Fibroblast of mammary gland (primary cell): ENCODE measurements around the gene LPGAT1.

Experiments
- DNase-seq: peaks from one replicate; pipeline ENCODE4 v3.0.0-alpha.2; 2010; ENCODE audit warnings: low read depth
- H3K4me3 ChIP-seq: 2 replicates; pipeline ENCODE4 v1.5.1; 2011; ENCODE audit warnings: low read depth, mild to moderate bottlenecking, low read length, moderate library complexity; ENCODE audit not compliant: control insufficient read depth
- CTCF ChIP-seq: conservative IDR thresholded peaks from 2 replicates; pipeline ENCODE4 v1.5.1; 2011; ENCODE audit warnings: low read depth, low read length, inconsistent platforms; ENCODE audit not compliant: control insufficient read depth, insufficient read depth

The LPGAT1 gene

GRCh38 chr1:211783266-211783665 lies 47.3 kb downstream of the LPGAT1 start:
- TF ChIP-seq CTCF, result no peak

GRCh38 chr1:211781260-211781659 lies 49.3 kb downstream of the LPGAT1 start:
- TF ChIP-seq CTCF, result no peak
- no peak overlapping the region for H3K4me3 ChIP-seq
- DNase-seq, result no peak

More at GRCh38 chr1:211783266-211783665, 47.3 kb downstream of the LPGAT1 start:
- DNase-seq, result no peak
- no peak overlapping the region for H3K4me3 ChIP-seq

GRCh38 chr1:211775170-211775569 lies 55.4 kb downstream of the LPGAT1 start:
- H3K4me3 ChIP-seq, result no peak overlapping the region
- TF ChIP-seq CTCF, result no peak
- no peak for DNase-seq

GRCh38 chr1:211764701-211765100 lies 65.9 kb downstream of the LPGAT1 start:
- no peak for DNase-seq
- no peak overlapping the region for H3K4me3 ChIP-seq
- no peak for TF ChIP-seq CTCF

GRCh38 chr1:211762206-211762605 lies 68.4 kb downstream of the LPGAT1 start:
- TF ChIP-seq CTCF, result no peak
- no peak for DNase-seq
- H3K4me3 ChIP-seq, result no peak overlapping the region

GRCh38 chr1:211761400-211761799 lies 69.2 kb downstream of the LPGAT1 start:
- no peak for DNase-seq
- no peak for TF ChIP-seq CTCF
- H3K4me3 ChIP-seq, result no peak overlapping the region

- no peak overlapping the region for H3K4me3 ChIP-seq
- no peak for TF ChIP-seq CTCF
Measured at GRCh38 chr1:211756471-211757020, 74.0 kb downstream of the LPGAT1 start.

More at GRCh38 chr1:211756471-211757020, 74.0 kb downstream of the LPGAT1 start:
- no peak for DNase-seq
